Adrenal gland (tissue), 5 donors: ENCODE measurements around the gene ACP1.

ENCODE experiments used
- POLR2A ChIP-seq, 2 donors: fragments of 450-650 bp; IDR thresholded peaks; one replicate each; pipeline ENCODE4 v1.6.1; 2017; ENCODE audit warnings: antibody characterized with exemption in 2 of 2, mild to moderate bottlenecking in 2 of 2, moderate library complexity in 1 of 2
- TF ChIP-seq, protein P1 (sequence below), 6 experiments: fragments of 450-650 bp in 4 of 6; fragments of 200-600 bp in 2 of 6; sonication (generic) in 1 of 6; IDR thresholded peaks; 1 replicate in 5 of 6; 2 replicates in 1 of 6; pipeline versions ENCODE4 v1.5.1 to v1.8.0; 2016 to 2021; ENCODE audit warnings: antibody characterized with exemption in 6 of 6, mild to moderate bottlenecking in 2 of 6, moderate library complexity in 1 of 6
- donor health status: DM: no; HTN: no; CAD: no.

DNA sequence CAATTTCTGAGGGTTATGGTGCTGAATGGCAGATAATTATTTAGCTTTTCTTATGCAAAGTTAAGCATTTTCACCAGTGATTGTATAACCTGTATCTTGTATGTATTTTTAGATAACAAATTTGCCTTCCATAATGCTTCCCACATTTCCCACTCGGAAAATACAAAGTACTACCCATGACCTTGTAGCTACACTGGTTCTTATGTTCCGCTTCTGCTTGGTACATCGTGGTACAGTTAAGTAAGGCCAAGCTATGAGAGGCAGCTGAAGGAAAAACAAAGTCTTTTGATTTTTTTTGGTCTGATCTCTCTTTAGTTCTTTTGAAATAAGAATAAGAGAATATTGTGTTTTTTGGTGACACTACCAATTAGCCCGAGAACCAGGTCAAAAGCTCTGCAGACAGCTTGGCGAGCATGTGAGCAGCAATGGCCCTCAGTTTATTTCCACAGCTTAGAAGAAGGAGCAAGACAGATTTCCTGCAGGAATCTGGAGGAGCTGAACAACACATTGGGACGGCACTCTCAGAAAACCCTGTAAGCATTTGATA is 27.7 kb upstream of the ACP1 start:
- TF ChIP-seq, protein P1, sequence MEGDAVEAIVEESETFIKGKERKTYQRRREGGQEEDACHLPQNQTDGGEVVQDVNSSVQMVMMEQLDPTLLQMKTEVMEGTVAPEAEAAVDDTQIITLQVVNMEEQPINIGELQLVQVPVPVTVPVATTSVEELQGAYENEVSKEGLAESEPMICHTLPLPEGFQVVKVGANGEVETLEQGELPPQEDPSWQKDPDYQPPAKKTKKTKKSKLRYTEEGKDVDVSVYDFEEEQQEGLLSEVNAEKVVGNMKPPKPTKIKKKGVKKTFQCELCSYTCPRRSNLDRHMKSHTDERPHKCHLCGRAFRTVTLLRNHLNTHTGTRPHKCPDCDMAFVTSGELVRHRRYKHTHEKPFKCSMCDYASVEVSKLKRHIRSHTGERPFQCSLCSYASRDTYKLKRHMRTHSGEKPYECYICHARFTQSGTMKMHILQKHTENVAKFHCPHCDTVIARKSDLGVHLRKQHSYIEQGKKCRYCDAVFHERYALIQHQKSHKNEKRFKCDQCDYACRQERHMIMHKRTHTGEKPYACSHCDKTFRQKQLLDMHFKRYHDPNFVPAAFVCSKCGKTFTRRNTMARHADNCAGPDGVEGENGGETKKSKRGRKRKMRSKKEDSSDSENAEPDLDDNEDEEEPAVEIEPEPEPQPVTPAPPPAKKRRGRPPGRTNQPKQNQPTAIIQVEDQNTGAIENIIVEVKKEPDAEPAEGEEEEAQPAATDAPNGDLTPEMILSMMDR (IDR thresholded peaks at IDR 0.05), result no peak
- TF ChIP-seq POLR2A (IDR thresholded peaks at IDR 0.05), result no peak
